Measurements from ENCODE around the gene GALNT2. TPM values are rescaled to one million over a fixed set of nuclear protein-coding genes. Genes with fewer than 3 reads are reported as not detected.

The GALNT2 gene
- total and polyA plus RNA-seq, 10 of the 15 experiments (the other 5 are each of a cell fraction or from before 2014, with no cell fraction given), result 0.52 to 27.7 (median 16.3) TPM

DNA sequence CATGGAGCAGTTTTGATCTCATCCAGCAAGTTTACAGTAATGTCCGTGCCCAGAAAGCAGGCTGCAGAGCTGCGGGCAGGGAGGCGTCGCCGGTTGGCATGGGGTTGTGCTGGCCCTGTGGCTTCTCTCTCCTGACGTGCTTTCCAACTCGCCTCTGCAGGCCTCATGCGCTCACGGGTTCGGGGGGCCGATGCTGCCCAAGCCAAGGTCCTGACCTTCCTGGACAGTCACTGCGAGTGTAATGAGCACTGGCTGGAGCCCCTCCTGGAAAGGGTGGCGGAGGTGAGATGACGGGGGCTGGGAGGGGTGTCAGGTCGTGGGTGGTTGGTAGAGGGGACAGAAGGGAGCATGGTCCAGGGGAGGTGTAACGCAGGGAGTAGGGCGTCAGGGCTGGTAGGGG is 176.1 kb downstream of the GALNT2 start:
- in situ Hi-C loops (cut with MboI) (no loop called here), intact Hi-C loops (cut with micrococcal nuclease; ENCODE audit: unreplicated experiment) (no loop called here)

More for the DNA sequence above, 176.1 kb downstream of the GALNT2 start:
- no peaks in the 10 kb centered on the region; the same call in 2 of the 3 replicates for H3K9me3 ChIP-seq (replicated peaks; ENCODE audit: control insufficient read depth, insufficient read depth, low read length)
- DNase-seq (ENCODE audit: low read depth, low spot score), result no peak
- H2AFZ ChIP-seq (ENCODE audit: control insufficient read depth, low read depth, low read length), result no peak overlapping the region
- CTCF ChIA-PET, result no interaction called here
- POLR2A ChIA-PET, result no interaction called here
- H3K9ac ChIP-seq (ENCODE audit: control insufficient read depth, insufficient read depth, low read length), result no peak overlapping the region
- no peak for FAIRE-seq
- H3K4me3 ChIP-seq, result no peak overlapping the region
- WGBS (ENCODE audit: insufficient coverage, insufficient replicate concordance, low lambda C conversion rate, missing lambda C conversion rate), result 99% methylated on average over 17 of the region's 17 CpGs
- H4K20me1 ChIP-seq (ENCODE audit: control insufficient read depth, insufficient read depth), result no peaks in the 10 kb centered on the region
- RAD21 ChIA-PET (ENCODE audit: unreplicated experiment), result no interaction called here
- H3K36me3 ChIP-seq (ENCODE audit: control insufficient read depth in 2 of 2, insufficient read depth in 2 of 2, low read length in 1 of 2), result peaks cover 8 to 14% of the 10 kb centered on the region in 2 experiments; a peak in 3 of 4 replicates
- TF ChIP-seq EGR1 (IDR thresholded peaks at IDR 0.05; ENCODE audit: borderline replicate concordance in 1 of 2, low read depth in 2 of 2, low read length in 2 of 2) (no peak), ZNF384 (IDR thresholded peaks at IDR 0.05; ENCODE audit: borderline replicate concordance, low read depth, low read length) (no peak), WRNIP1 (IDR thresholded peaks at IDR 0.05; ENCODE audit: borderline replicate concordance, low read depth, low read length) (no peak), ASH2L (IDR thresholded peaks at IDR 0.05; ENCODE audit: borderline replicate concordance, low read depth) (no peak), SMARCA5 (IDR thresholded peaks at IDR 0.05) (no peak), TCF3 (IDR thresholded peaks at IDR 0.05; ENCODE audit: borderline replicate concordance, insufficient read depth, low read depth, low read length) (no peak), MTA3 (IDR thresholded peaks at IDR 0.05; ENCODE audit: borderline replicate concordance, low read length) (no peak), HSF1 (IDR thresholded peaks at IDR 0.05; ENCODE audit: low read depth, low read length) (no peak), ELK1 (IDR thresholded peaks at IDR 0.05; ENCODE audit: low read depth, low read length) (no peak), CHD2 (IDR thresholded peaks at IDR 0.05; ENCODE audit: borderline replicate concordance, low read depth, low read length) (no peak), CREM (IDR thresholded peaks at IDR 0.05; ENCODE audit: low read depth) (no peak)
- TF ChIP-seq, protein P1, sequence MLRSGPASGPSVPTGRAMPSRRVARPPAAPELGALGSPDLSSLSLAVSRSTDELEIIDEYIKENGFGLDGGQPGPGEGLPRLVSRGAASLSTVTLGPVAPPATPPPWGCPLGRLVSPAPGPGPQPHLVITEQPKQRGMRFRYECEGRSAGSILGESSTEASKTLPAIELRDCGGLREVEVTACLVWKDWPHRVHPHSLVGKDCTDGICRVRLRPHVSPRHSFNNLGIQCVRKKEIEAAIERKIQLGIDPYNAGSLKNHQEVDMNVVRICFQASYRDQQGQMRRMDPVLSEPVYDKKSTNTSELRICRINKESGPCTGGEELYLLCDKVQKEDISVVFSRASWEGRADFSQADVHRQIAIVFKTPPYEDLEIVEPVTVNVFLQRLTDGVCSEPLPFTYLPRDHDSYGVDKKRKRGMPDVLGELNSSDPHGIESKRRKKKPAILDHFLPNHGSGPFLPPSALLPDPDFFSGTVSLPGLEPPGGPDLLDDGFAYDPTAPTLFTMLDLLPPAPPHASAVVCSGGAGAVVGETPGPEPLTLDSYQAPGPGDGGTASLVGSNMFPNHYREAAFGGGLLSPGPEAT (IDR thresholded peaks at IDR 0.05; ENCODE audit: low read depth), result no peak
- TF ChIP-seq, protein P2, sequence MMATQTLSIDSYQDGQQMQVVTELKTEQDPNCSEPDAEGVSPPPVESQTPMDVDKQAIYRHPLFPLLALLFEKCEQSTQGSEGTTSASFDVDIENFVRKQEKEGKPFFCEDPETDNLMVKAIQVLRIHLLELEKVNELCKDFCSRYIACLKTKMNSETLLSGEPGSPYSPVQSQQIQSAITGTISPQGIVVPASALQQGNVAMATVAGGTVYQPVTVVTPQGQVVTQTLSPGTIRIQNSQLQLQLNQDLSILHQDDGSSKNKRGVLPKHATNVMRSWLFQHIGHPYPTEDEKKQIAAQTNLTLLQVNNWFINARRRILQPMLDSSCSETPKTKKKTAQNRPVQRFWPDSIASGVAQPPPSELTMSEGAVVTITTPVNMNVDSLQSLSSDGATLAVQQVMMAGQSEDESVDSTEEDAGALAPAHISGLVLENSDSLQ (IDR thresholded peaks at IDR 0.05), result no peak
- no TSS peak for BruUV-seq (replicated peaks)
- no peaks in the 10 kb centered on the region for H3K4me1 ChIP-seq (ENCODE audit: control insufficient read depth, insufficient read depth, low read length)
- H3K4me2 ChIP-seq (ENCODE audit: control insufficient read depth, insufficient read depth), result no peak overlapping the region
- no peaks in the 10 kb centered on the region for H3K79me2 ChIP-seq (ENCODE audit: control insufficient read depth, insufficient read depth, low read length)
- H3K27ac ChIP-seq (ENCODE audit: control insufficient read depth, insufficient read depth), result no peak overlapping the region
- SMC1A ChIA-PET (ENCODE audit: uncharacterized antibody, unreplicated experiment), result no interaction called here
- no peak for ATAC-seq
- H3K27me3 ChIP-seq (replicated peaks in 1 of 2; ENCODE audit: control insufficient read depth in 2 of 2, insufficient read depth in 2 of 2, low read length in 1 of 2), result no peaks in the 10 kb centered on the region
